OCI-LY3 (cell line): ENCODE data around the gene HOXB1.

ENCODE experiments used
- CTCF ChIP-seq: fragments of 200-600, 300-600 bp; sonication (generic); IDR thresholded peaks from 2 replicates; pipeline ENCODE4 v1.5.1; 2014; ENCODE audit warnings: antibody characterized with exemption, low read length, low read depth
- EZH2phosphoT487 ChIP-seq: fragments of 200-600 bp; shearing (Covaris generic); IDR thresholded peaks from 2 replicates; pipeline ENCODE4 v1.6.1; 2018; ENCODE audit warnings: antibody characterized with exemption, mixed run types, low read depth

DNA sequence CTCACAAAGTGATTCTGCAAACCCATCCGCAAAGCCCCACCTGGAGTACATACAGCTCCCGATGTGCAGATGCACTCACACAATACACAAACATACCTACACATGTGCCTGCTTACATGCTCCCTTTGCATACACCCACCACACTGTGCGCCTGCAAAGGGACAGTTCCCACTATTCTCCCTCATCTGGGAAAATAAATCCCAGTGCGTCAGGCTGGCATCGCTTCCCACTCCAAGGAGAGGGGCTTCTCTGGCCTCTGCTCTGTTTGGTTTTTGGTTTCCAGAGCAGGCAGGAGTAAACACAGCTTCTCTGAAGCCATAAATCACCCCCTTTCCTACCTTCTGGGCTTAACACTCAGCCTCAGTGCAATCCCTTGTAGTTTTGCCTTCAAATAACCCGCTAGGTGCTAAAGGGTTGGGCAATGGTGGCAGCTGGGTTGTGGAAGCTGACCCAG is 32.6 kb upstream of the HOXB1 start:
- TF ChIP-seq CTCF = no peak
- TF ChIP-seq EZH2phosphoT487 = no peak
